GM23248 (cell line): ENCODE results near the gene TPRA1. TPM values are rescaled to one million over a fixed set of nuclear protein-coding genes. Genes with fewer than 3 reads are reported as not detected.
A peak's percentile ranks its signal among the peaks of the same experiment; 100 is the strongest.

Experiments
- DNase-seq: peaks from one replicate; pipeline ENCODE4 v3.0.0-alpha.2; 2015
- H2AFZ ChIP-seq: fragments of 200-600 bp; sonication (generic); 2 replicates; pipeline ENCODE4 v1.6.1; 2016; ENCODE audit warnings: antibody characterized with exemption
- H3F3A ChIP-seq: fragments of 200-600 bp; sonication (generic); 2 replicates; pipeline ENCODE4 v1.6.1; 2016; ENCODE audit warnings: mild to moderate bottlenecking, antibody characterized with exemption, mixed run types; ENCODE audit not compliant: insufficient read depth
- H3K27ac ChIP-seq: fragments of 200-600 bp; sonication (generic); 2 replicates; pipeline ENCODE4 v1.5.1; 2016; ENCODE audit warnings: mild to moderate bottlenecking
- H3K27me3 ChIP-seq: fragments of 200-600 bp; sonication (generic); replicated peaks from 2 replicates; pipeline ENCODE4 v1.6.1; 2016; ENCODE audit warnings: mild to moderate bottlenecking; ENCODE audit not compliant: insufficient read depth
- H3K36me3 ChIP-seq: fragments of 200-600 bp; sonication (generic); 2 replicates; pipeline ENCODE4 v1.6.1; 2016; ENCODE audit warnings: low read depth, mild to moderate bottlenecking
- H3K4me1 ChIP-seq: fragments of 200-600 bp; sonication (generic); 2 replicates; pipeline ENCODE4 v1.6.1; 2016; ENCODE audit warnings: mild to moderate bottlenecking; ENCODE audit not compliant: insufficient read depth
- H3K4me2 ChIP-seq: fragments of 200-600 bp; sonication (generic); one replicate; pipeline ENCODE4 v1.6.1; 2016; ENCODE audit warnings: mild to moderate bottlenecking; ENCODE audit not compliant: unreplicated experiment
- H3K4me3 ChIP-seq: fragments of 200-600 bp; sonication (generic); 2 replicates; pipeline ENCODE4 v1.5.1; 2016; ENCODE audit warnings: mild to moderate bottlenecking
- H3K79me2 ChIP-seq: fragments of 200-600 bp; sonication (generic); 2 replicates; pipeline ENCODE4 v1.6.1; 2016; ENCODE audit warnings: mild to moderate bottlenecking; ENCODE audit not compliant: insufficient read depth
- H3K9ac ChIP-seq: fragments of 200-600 bp; sonication (generic); 2 replicates; pipeline ENCODE4 v1.6.1; 2016; ENCODE audit warnings: mild to moderate bottlenecking
- H3K9me2 ChIP-seq: fragments of 200-600 bp; sonication (generic); 2 replicates; pipeline ENCODE4 v1.6.1; 2016; ENCODE audit warnings: mixed run types, mild to moderate bottlenecking, moderate library complexity; ENCODE audit not compliant: insufficient read depth
- H3K9me3 ChIP-seq: fragments of 200-600 bp; sonication (generic); one replicate; pipeline ENCODE4 v1.6.1; 2017; ENCODE audit warnings: low read depth
- H4K20me1 ChIP-seq: fragments of 200-600 bp; sonication (generic); 2 replicates; pipeline ENCODE4 v1.6.0; 2016; ENCODE audit not compliant: insufficient read depth
- EZH2 ChIP-seq: fragments of 200-600 bp; sonication (generic); IDR thresholded peaks from 2 replicates; pipeline ENCODE4 v1.6.1; 2018; ENCODE audit warnings: antibody characterized with exemption, mild to moderate bottlenecking; ENCODE audit not compliant: insufficient read depth, poor library complexity, severe bottlenecking
- EZH2phosphoT487 ChIP-seq: fragments of 200-600 bp; sonication (generic); IDR thresholded peaks from 2 replicates; pipeline ENCODE4 v1.6.1; 2018; ENCODE audit warnings: antibody characterized with exemption, moderate library complexity, mild to moderate bottlenecking, low read depth; ENCODE audit not compliant: insufficient read depth
- WGBS, 2 experiments: methylation state at CpG; one replicate each; pipeline ENCODE4 v1.1.6; 2015 to 2017; ENCODE audit warnings: low lambda C conversion rate in 2 of 2, low coverage in 1 of 2; ENCODE audit errors: missing lambda C conversion rate in 2 of 2; 5-methylcytosine and 5-hydroxymethylcytosine counted together
- in situ Hi-C: fragments of 300-500 bp; cut with MboI; formaldehyde crosslinking; loops from 2 replicates; pipeline ENCODE4 v1.15.0; 2020
- polyA plus RNA-seq: library from polyadenylated mRNA; unstranded; fragments of >200 nt; fragmentation: Nextera tagmentation; extraction: Ambion mirVana; gene quantifications from 2 replicates; pipeline ENCODE4 v1.2.1, GENCODE V29; 2016
- total RNA-seq: library from RNA; depleted of rRNA; stranded (reverse); fragments of >200 nt; shearing (Covaris generic); gene quantifications from 2 replicates; pipeline ENCODE4 v1.2.3, GENCODE V29; 2014

Gene TPRA1
- total and polyA plus RNA-seq, 2 experiments from 2014 or later, result 42.8 to 56.1 TPM

DNA sequence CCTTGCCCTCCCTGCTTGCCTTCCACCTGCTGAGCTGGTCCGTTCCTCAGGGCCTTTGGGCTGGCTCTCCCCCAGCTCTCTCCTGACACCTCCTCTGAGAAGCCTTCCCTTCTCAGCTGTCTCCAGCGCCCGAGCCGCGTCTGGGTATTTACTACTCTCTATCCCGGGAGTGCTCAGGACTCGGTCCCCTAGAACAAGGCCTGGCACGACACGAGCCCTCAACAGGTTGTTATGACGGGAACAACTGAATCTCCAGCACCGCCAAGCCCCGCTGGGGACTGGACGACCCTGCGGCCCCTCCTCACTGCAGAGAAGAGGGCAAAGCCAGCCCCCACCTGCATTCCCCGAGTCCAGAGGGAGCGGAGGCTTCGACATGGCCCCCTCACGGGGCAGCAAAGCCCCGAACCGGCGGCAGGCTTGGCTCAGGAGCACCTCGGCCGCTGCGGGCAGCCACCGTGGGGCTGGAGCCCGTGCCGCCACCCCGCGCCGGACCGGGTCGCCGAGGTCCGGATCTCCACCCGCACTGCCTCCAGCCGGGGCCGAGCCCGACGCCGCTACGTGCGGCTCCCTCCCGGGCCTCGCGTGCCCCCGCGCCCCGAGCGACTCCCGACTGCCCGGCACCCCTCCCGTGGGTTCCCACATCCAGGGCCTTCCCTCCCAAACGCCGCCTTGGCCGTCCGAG is 792 bp downstream of the TPRA1 start:
- no peak for TF ChIP-seq EZH2
- TF ChIP-seq EZH2phosphoT487, result no peak
- in situ Hi-C loops, result no loop called here
- Histone ChIP-seq H3K79me2 (peaks cover 50% of the 10 kb centered on the region), H3K27ac (peak overlapping the region; percentile 92), H3K4me3 (peak overlapping the region; percentile 94), H3K27me3 (no peaks in the 10 kb centered on the region), H2AFZ (peak overlapping the region; percentile 62), H3F3A (peaks cover 9% of the 10 kb centered on the region), H3K4me2 (peak overlapping the region; percentile 93), H3K9ac (peak overlapping the region; percentile 97), H3K9me2 (no peaks in the 10 kb centered on the region), H4K20me1 (peaks cover 13% of the 10 kb centered on the region; the same call in 1 of the 2 replicates), H3K36me3 (no peaks in the 10 kb centered on the region), H3K4me1 (peaks cover 28% of the 10 kb centered on the region), H3K9me3 (no peaks in the 10 kb centered on the region)
- peak; percentile 70 for DNase-seq
- WGBS, 2 experiments, result 1 to 2% methylated on average over 32 to 40 of the region's 56 CpGs

DNA sequence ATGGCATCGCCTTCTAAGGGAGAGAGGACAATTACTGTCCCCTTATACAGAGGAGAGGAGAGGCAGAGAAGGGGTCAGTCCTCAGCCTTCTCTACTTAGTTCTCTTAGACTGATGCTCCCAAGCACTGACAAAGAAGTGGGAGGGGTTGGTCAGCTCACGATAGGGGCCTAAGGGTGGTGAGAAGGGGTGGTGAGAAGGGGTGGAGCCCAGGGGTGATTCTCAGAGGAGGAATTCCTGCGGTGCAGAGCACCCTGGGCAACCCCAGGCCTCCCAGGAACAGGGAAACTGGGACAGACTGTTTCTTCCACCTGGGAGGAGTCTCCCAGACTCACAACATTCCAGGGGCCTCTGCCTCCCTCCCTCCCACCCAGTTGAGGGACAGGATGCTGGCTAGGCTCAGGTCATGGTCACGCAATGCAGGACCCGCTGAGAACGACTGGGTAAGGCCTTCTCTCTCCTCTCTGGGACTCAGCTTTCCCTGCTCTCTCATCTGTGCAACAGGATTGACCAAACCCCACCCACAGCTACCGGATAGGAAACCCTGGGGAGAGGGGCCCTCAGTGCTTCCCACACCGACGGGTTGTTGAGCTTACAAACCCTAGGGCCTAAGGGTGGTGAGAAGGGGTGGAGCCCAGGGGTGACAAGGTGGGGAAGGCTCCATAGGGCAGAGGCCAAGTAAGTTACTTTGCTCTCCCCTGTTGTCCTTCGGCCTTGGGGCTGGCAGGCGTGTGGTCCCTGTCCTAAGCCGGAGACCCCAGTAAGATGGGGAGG is 1.5 kb downstream of the TPRA1 start:
- Histone ChIP-seq H4K20me1 (peaks cover 17% of the 10 kb centered on the region), H3F3A (peaks cover 9% of the 10 kb centered on the region), H2AFZ (no peak overlapping the region), H3K27ac (peak overlapping the region; percentile 92), H3K36me3 (no peaks in the 10 kb centered on the region), H3K79me2 (peaks cover 57% of the 10 kb centered on the region), H3K27me3 (no peaks in the 10 kb centered on the region), H3K4me3 (peak overlapping the region; percentile 94), H3K9ac (peak overlapping the region; percentile 97), H3K9me3 (no peaks in the 10 kb centered on the region), H3K4me1 (peaks cover 28% of the 10 kb centered on the region), H3K4me2 (peak overlapping the region; percentile 93), H3K9me2 (no peaks in the 10 kb centered on the region)
- 1 to 4% methylated on average over 12 of the region's 12 CpGs for WGBS, 2 experiments
- TF ChIP-seq EZH2 (no peak), EZH2phosphoT487 (no peak)
- DNase-seq, result peak; percentile 87
- in situ Hi-C loops, result no loop called here

DNA sequence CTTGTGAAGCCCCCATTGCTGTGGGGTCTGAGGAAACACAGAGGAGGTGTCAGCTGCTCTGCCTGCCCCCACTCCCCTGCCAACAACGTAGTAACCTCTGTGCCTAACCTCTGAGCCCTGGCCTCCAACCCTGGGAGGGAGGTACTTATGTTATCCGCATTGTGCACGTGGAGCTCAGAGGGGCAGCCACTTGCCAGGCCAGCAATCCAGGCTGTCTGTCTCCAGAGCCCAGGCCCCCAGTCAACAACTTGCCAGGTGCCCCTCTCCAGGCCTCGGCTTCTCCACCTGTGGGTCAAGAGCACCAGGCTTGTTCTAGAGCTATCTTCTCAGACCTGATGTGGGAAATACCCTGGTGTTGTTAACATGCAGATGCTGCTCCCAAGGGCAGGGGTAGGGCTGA is 2.7 kb downstream of the TPRA1 start:
- H3K4me1 ChIP-seq, result peaks cover 28% of the 10 kb centered on the region
- peak overlapping the region; percentile 92 for H3K27ac ChIP-seq
- no peaks in the 10 kb centered on the region for H3K27me3 ChIP-seq
- no peak overlapping the region for H3K4me3 ChIP-seq
- DNase-seq, result no peak
- H3K9ac ChIP-seq, result peak overlapping the region; percentile 97
- H2AFZ ChIP-seq, result no peak overlapping the region
- no peaks in the 10 kb centered on the region for H3K36me3 ChIP-seq
- H3F3A ChIP-seq, result peaks cover 9% of the 10 kb centered on the region
- peaks cover 17% of the 10 kb centered on the region for H4K20me1 ChIP-seq
- peaks cover 69% of the 10 kb centered on the region for H3K79me2 ChIP-seq
- peak overlapping the region; percentile 93 for H3K4me2 ChIP-seq
- H3K9me2 ChIP-seq, result no peaks in the 10 kb centered on the region
- no peak for TF ChIP-seq EZH2phosphoT487
- no peak for TF ChIP-seq EZH2
- WGBS, 2 experiments, result 43 to 49% methylated on average over 4 of the region's 4 CpGs
- in situ Hi-C loops, result no loop called here
- no peaks in the 10 kb centered on the region for H3K9me3 ChIP-seq

DNA sequence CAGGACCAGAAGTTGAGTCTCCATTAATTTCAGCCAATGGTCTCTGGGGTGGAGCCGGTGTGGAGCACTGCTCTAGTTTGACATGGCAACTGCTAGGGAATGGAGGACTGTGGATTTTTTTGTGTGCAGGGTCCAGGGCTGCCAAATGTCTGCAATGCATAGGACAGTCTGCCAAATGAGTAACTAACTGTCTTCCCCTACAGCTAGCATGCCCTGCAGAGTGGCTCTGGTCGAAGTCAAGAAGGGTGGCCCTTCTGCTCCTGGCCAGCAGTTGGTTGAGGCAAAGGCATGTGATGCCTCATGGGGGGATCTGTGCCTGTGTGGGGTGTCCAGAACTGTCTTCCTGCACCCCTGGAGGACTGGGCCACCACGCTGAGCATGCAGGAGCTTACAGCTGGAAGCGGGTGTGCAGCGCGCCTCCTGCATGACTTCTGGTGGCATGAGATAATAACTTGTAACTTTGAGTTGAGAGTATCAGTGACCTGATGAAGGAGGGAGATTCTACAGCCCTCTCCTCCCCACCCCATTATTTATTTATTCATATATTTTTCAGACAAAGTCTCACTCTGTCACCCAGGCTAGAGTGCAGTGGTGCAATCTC is 4.6 kb downstream of the TPRA1 start:
- peak overlapping the region; percentile 1 for H3K4me2 ChIP-seq
- H3K36me3 ChIP-seq, result no peaks in the 10 kb centered on the region
- WGBS, 2 experiments, result 75 to 83% methylated on average over 6 of the region's 6 CpGs
- no peak overlapping the region for H3K4me3 ChIP-seq
- no peak overlapping the region for H3K9ac ChIP-seq
- H3K27ac ChIP-seq, result no peak overlapping the region
- no peak for TF ChIP-seq EZH2
- TF ChIP-seq EZH2phosphoT487, result no peak
- H3K27me3 ChIP-seq, result no peaks in the 10 kb centered on the region
- DNase-seq, result peak; percentile 15
- no peaks in the 10 kb centered on the region for H3K9me3 ChIP-seq
- H3K9me2 ChIP-seq, result no peaks in the 10 kb centered on the region
- H3K79me2 ChIP-seq, result peaks cover 88% of the 10 kb centered on the region
- peaks cover 9% of the 10 kb centered on the region for H3F3A ChIP-seq
- peaks cover 19% of the 10 kb centered on the region for H3K4me1 ChIP-seq
- H4K20me1 ChIP-seq, result peaks cover 17% of the 10 kb centered on the region
- in situ Hi-C loops, result no loop called here
- no peak overlapping the region for H2AFZ ChIP-seq
